PC-9 (cell line): ENCODE data around the gene PAM. TPM values are rescaled to one million over a fixed set of nuclear protein-coding genes. Genes with fewer than 3 reads are reported as not detected.

ENCODE experiments used
- BruUV-seq: library from RNA; stranded (reverse); fragments of 400-500 nt; replicated peaks from 2 replicates; lab custom pipeline; 2021; lab: Mats Ljungman, UMichigan
- CTCF ChIA-PET: fragments of 300-600 bp; sonication (Branson Sonifier 250); formaldehyde crosslinking; loops from one replicate; lab custom pipeline; 2022; ENCODE audit warnings: antibody characterized with exemption; lab: Charles Lee
- POLR2A ChIA-PET: fragments of 300-600 bp; sonication (Branson Sonifier 250); formaldehyde crosslinking; loops from one replicate; lab custom pipeline; 2022; ENCODE audit warnings: antibody characterized with exemption; ENCODE audit not compliant: unreplicated experiment; lab: Charles Lee
- DNase-seq, 2 experiments: peaks; one replicate each; pipeline versions ENCODE4 v3.0.0 to v3.0.0-alpha.2; 2015 to 2022; ENCODE audit warnings: mixed read lengths in 1 of 2
- H2AFZ ChIP-seq: fragments of 200-600 bp; sonication (generic); 2 replicates; pipeline ENCODE4 v1.8.1; 2017; ENCODE audit warnings: antibody characterized with exemption
- H3F3A ChIP-seq: fragments of 200-600 bp; sonication (generic); 2 replicates; pipeline ENCODE4 v1.8.1; 2017; ENCODE audit warnings: antibody characterized with exemption, mild to moderate bottlenecking, low read depth; ENCODE audit not compliant: insufficient read depth
- H3K27ac ChIP-seq: fragments of 200-600 bp; sonication (generic); 2 replicates; pipeline ENCODE4 v1.6.1; 2016; ENCODE audit warnings: mixed run types
- H3K27me3 ChIP-seq: fragments of 200-600 bp; sonication (generic); 2 replicates; pipeline ENCODE4 v1.6.1; 2016; ENCODE audit warnings: low read depth, mixed run types; ENCODE audit not compliant: insufficient read depth
- H3K36me3 ChIP-seq: fragments of 200-600 bp; sonication (generic); 2 replicates; pipeline ENCODE4 v1.6.1; 2016; ENCODE audit warnings: low read depth, mixed run types
- H3K4me1 ChIP-seq: fragments of 200-600 bp; sonication (generic); replicated peaks from 2 replicates; pipeline ENCODE4 v1.6.1; 2016; ENCODE audit warnings: mixed run types; ENCODE audit not compliant: insufficient read depth
- H3K4me2 ChIP-seq: fragments of 200-600 bp; sonication (generic); 2 replicates; pipeline ENCODE4 v1.6.1; 2017; ENCODE audit warnings: mixed run types
- H3K4me3 ChIP-seq: fragments of 200-600 bp; sonication (generic); 2 replicates; pipeline ENCODE4 v1.6.1; 2016; ENCODE audit warnings: mixed run types
- H3K79me2 ChIP-seq: fragments of 200-600 bp; sonication (generic); 2 replicates; pipeline ENCODE4 v1.6.1; 2017; ENCODE audit warnings: low read depth, mixed run types
- H3K9me2 ChIP-seq: fragments of 200-600 bp; sonication (generic); 2 replicates; pipeline ENCODE4 v1.8.1; 2017; ENCODE audit warnings: mild to moderate bottlenecking; ENCODE audit not compliant: insufficient read depth
- H3K9me3 ChIP-seq: fragments of 200-600 bp; sonication (generic); 2 replicates; pipeline ENCODE4 v1.8.1; 2016; ENCODE audit warnings: low read depth; ENCODE audit not compliant: insufficient read depth
- H4K20me1 ChIP-seq: fragments of 200-600 bp; sonication (generic); 2 replicates; pipeline ENCODE4 v1.8.1; 2017; ENCODE audit not compliant: insufficient read depth
- EZH2 ChIP-seq: fragments of 200-600 bp; sonication (generic); IDR thresholded peaks from 2 replicates; pipeline ENCODE4 v1.8.0; 2017; ENCODE audit warnings: antibody characterized with exemption, low read depth
- intact Hi-C: fragments of 100-400 bp; cut with micrococcal nuclease; formaldehyde crosslinking; loops from one replicate; pipeline ENCODE4 v1.10.0; 2022; ENCODE audit not compliant: unreplicated experiment
- total RNA-seq: library from RNA; stranded (reverse); gene quantifications from 2 replicates; pipeline ENCODE4 v1.2.3, GENCODE V29; 2021
- TF ChIP-seq, protein P1 (sequence below): fragments of 200-600 bp; sonication (generic); conservative IDR thresholded peaks from 2 replicates; pipeline ENCODE4 v1.6.1; 2017; ENCODE audit warnings: mixed run types, antibody characterized with exemption, mild to moderate bottlenecking, moderate library complexity

Gene PAM
- total RNA-seq, 1 experiment from 2014 or later, result 88.4 TPM

DNA sequence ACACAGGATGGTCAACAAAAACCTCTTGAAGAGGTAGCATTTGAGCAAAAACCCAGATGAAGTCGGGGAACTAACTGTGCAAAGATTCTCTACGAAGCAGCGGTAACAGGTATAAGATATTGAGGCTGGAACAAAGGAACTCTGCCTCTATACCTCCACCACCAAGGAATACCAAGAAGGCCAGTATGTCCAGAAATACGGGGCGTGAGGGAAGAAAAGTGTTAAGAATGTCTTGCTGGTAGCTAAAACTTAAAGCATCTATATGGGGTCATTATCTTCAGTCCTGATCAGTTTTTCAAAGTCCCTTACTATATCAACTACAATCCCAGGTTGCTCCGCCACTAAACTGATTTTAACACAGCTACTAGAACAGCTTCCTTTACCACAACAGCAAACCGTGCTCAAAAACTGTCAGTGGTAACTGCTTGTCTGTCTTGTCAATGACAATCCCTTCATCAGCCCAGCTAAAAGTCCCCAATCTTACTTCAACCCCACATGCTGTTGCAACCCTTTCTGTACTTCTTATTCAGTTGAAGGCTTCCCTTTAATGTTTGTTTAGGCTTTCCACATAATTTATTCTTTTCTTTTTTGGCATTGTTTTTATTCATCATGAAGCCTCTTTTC lies 9.4 kb downstream of the PAM start:
- no peak for DNase-seq
- BruUV-seq, result no TSS peak
- no peak for TF ChIP-seq EZH2
- TF ChIP-seq, protein P1, sequence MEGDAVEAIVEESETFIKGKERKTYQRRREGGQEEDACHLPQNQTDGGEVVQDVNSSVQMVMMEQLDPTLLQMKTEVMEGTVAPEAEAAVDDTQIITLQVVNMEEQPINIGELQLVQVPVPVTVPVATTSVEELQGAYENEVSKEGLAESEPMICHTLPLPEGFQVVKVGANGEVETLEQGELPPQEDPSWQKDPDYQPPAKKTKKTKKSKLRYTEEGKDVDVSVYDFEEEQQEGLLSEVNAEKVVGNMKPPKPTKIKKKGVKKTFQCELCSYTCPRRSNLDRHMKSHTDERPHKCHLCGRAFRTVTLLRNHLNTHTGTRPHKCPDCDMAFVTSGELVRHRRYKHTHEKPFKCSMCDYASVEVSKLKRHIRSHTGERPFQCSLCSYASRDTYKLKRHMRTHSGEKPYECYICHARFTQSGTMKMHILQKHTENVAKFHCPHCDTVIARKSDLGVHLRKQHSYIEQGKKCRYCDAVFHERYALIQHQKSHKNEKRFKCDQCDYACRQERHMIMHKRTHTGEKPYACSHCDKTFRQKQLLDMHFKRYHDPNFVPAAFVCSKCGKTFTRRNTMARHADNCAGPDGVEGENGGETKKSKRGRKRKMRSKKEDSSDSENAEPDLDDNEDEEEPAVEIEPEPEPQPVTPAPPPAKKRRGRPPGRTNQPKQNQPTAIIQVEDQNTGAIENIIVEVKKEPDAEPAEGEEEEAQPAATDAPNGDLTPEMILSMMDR, result no peak
- Histone ChIP-seq H3K27ac (no peak overlapping the region), H3K9me2 (no peaks in the 10 kb centered on the region), H2AFZ (no peak overlapping the region), H4K20me1 (no peaks in the 10 kb centered on the region), H3K4me2 (no peak overlapping the region), H3K4me3 (no peak overlapping the region), H3K9me3 (no peaks in the 10 kb centered on the region), H3K79me2 (peaks cover 18% of the 10 kb centered on the region), H3K27me3 (no peaks in the 10 kb centered on the region), H3K36me3 (no peaks in the 10 kb centered on the region), H3K4me1 (peaks cover 20% of the 10 kb centered on the region), H3F3A (no peaks in the 10 kb centered on the region; the same call in 1 of the 2 replicates)
- CTCF ChIA-PET, result interaction anchor here (0.7 kb wide), 1 partner anchor 49 kb away, joined by 3 read pairs; no protein-coding TSS in a partner anchor
- intact Hi-C loops, result no loop called here
- POLR2A ChIA-PET, result no interaction called here

DNA sequence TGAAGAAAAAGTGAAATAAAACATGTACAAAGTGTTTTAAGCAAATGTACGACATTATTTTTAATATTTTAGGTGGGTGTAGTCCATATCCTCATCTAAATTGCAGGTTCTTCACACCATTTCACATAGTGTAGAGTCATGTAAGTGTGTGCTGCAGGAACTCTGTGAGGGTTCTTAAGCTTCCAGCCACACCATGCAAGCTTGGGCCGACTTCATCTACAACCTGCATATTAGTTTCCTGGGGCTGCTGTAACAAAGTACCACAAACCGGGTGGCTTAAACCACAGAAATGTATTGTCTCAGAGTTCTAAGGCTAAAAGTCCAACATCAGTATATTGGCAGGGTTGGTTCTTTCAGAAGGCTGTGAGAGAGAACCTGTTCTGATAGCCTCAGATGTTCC lies 10.2 kb downstream of the PAM start:
- no peaks in the 10 kb centered on the region for H3K9me2 ChIP-seq
- H4K20me1 ChIP-seq, result no peaks in the 10 kb centered on the region
- no peak overlapping the region for H3K4me2 ChIP-seq
- no TSS peak for BruUV-seq
- no peak overlapping the region for H3K27ac ChIP-seq
- H2AFZ ChIP-seq, result no peak overlapping the region
- peaks cover 22% of the 10 kb centered on the region for H3K79me2 ChIP-seq
- H3K36me3 ChIP-seq, result no peaks in the 10 kb centered on the region
- ChIA-PET POLR2A (no interaction called here), CTCF (no interaction called here)
- no peaks in the 10 kb centered on the region; the same call in 1 of the 2 replicates for H3F3A ChIP-seq
- peaks cover 20% of the 10 kb centered on the region for H3K4me1 ChIP-seq
- no peaks in the 10 kb centered on the region for H3K27me3 ChIP-seq
- TF ChIP-seq, protein P1, result no peak
- intact Hi-C loops, result no loop called here
- no peaks in the 10 kb centered on the region for H3K9me3 ChIP-seq
- no peak overlapping the region for H3K4me3 ChIP-seq
- no peak for DNase-seq

DNA sequence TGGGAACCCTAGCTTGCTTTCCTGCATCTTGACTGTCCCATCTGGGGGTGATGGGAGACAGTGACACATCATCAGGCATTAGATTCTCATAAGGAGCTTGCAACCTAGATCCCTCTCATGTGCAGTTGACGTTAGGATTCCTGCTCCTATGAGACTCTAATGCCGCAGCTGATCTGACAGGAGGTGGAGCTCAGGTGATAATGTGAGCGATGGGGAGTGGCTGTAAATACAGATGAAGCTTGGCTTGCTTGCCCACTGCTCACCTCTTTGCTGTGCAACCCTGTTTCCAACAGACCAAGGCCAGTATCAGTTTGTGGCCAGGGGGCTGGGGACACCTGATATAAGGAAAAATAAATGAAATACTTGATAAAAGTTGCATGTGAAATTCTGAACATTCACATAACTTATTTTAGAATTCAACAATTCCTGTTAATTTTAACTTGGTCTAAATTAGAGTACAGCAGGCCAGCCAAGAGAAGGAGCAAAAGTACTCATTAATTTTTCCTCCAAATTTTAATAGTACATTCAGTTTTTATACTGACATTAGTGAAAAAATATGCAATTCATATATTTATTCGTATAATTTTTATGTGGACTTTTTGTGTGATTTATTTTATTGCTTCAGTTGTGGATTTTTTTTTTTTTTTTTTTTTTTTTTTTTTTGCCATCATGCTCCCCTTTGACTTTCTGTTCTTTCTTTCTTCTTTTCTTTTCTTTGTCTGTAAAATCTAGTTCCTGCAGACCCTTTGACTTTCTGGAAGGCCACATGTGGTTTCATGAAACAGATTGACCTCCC lies 11.4 kb downstream of the PAM start:
- no peak for DNase-seq
- no peaks in the 10 kb centered on the region for H3K36me3 ChIP-seq
- ChIA-PET POLR2A (no interaction called here), CTCF (no interaction called here)
- no peak overlapping the region for H3K27ac ChIP-seq
- no peaks in the 10 kb centered on the region for H3K27me3 ChIP-seq
- no peak overlapping the region for H2AFZ ChIP-seq
- H3K9me3 ChIP-seq, result no peaks in the 10 kb centered on the region
- H3K79me2 ChIP-seq, result peaks cover 24% of the 10 kb centered on the region
- H4K20me1 ChIP-seq, result no peaks in the 10 kb centered on the region
- peaks cover 19% of the 10 kb centered on the region for H3K4me1 ChIP-seq
- no peaks in the 10 kb centered on the region; the same call in 1 of the 2 replicates for H3F3A ChIP-seq
- H3K4me2 ChIP-seq, result no peak overlapping the region
- no peak overlapping the region for H3K4me3 ChIP-seq
- TF ChIP-seq, protein P1, result no peak
- no peak for TF ChIP-seq EZH2
- intact Hi-C loops, result no loop called here
- no peaks in the 10 kb centered on the region for H3K9me2 ChIP-seq
- no TSS peak for BruUV-seq
